OCI-M2 (cell line): ENCODE data around the gene CD34.

Source experiments
- DNase-seq: peaks from one replicate; lab custom pipeline; 2025; ENCODE audit not compliant: unreplicated experiment; lab: John Stamatoyannopoulos, UW

The CD34 gene

DNA sequence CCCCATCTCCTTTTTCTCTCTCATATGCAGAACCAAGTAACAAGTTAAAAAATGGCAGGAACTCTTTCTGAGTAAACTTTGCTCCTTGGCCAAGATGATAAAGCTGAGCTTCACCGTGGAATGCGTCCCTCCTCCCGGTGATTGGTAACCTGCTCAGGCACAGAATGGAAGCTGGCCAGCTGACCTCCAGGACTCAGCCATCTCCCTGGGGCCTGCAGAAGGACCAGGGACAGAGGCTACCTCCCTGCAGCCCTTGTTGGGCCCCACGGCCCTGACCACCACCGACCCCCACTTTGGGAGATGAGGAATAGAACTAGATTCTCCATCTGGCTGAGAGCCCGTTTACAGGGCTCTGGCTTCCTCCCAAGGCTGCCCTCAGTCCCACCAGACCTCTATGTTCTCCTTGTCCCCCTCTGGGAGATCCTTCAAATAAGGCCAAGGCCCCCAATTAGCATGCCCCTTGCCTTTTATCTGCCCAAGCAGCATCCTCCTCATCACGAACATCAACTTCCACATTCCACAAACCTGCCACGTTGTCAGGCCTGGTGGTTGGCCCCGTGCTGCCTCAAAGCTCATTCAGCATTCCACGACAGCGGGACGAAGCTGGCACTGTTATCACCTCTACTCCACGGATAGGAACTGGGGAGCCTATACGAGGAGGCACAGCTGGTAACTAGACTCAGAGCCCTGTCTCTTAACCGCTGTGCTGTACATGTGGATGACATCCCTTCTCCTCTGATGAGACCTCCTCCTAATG, 74.2 kb downstream of the CD34 start:
- DNase-seq: no peak

DNA sequence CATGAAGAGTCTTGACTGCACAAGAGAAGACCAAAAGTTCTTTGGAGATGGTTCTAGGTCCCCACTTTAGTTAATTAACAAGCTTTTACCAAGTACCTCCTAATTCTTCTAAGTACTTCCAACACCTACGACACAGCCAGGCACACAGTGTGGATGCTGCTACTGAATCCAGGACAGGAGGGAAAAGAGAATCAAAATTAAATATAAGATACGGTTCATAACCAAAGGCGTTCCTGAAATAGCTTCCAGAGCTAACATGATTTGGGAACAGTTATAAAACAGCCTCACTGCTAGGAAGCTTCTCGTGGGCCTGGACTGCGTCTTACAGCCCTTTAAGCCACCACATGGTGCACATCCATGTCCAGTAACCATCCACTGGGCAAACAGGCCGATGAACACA, 75.0 kb downstream of the CD34 start:
- DNase-seq: no peak

DNA sequence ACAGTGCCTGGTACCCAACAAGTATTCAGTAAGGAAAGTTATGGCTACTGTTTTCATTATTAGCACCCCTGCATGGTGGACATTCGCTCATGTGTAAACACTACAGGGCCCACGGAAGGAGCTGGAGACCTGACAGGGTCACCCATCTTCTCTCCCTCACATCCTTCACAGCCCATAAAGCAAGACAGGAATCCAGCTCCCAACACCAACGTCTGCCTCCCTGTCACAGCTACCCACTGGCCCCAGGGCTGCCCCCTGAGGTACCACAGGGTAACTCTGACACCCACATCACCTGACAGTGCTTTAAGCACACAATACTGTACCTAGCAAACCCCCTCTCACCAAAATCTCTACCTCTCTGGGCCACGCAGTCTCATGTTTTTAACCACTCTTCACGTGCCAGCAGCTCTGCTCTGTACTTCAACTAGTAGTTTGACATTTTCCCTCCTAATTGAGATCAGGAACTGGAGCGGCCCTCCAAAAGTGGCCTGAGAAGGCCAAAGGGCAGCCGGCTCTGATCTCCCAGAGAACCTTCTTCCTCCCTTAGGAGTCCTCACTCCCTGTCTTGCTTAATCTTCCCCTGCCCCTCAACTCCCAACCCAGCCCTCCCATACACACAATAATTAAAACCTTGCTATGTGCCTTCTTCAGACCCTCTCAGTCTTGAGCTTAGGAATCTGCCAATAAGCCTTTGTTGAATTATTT, 76.8 kb downstream of the CD34 start:
- DNase-seq: no peak

DNA sequence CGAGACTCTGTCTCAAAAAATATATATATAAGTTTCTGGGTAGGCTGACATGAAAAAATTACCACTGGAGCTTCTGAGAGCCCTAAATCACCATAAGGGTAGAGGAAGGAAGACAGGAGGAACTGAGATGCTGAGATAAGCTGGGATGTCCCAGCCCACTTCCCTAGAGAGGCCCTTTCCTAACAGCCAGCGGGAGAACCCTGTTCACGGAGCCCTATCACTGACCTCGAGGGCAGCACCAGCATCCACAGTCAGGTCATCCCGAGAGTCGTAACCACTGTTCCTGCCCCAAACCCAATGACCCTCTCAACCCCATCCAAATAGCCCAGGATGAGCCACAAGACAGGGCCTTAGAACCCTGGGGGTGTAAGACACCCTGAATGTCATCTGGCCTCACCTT, 77.5 kb downstream of the CD34 start:
- no peak for DNase-seq

DNA sequence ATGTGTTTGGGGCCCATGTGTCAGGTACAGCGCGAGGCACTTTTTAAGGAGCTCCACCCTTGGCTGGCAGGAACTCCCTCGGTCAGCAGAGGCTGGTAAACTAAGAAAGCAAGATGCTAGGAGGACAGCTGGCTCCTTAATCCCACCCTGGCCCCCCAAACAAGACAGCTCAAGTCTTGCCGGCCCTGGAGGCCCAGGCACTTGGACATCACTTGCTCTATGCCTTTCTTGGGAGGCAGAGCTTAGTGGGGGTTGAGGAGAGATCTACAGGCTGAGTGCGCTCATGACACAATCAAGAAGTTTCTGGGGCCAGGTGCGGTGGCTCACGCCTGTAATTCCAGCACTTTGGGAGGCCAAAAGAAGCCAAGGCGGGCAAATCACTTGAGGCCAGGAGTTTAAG, 78.1 kb downstream of the CD34 start:
- DNase-seq: no peak

DNA sequence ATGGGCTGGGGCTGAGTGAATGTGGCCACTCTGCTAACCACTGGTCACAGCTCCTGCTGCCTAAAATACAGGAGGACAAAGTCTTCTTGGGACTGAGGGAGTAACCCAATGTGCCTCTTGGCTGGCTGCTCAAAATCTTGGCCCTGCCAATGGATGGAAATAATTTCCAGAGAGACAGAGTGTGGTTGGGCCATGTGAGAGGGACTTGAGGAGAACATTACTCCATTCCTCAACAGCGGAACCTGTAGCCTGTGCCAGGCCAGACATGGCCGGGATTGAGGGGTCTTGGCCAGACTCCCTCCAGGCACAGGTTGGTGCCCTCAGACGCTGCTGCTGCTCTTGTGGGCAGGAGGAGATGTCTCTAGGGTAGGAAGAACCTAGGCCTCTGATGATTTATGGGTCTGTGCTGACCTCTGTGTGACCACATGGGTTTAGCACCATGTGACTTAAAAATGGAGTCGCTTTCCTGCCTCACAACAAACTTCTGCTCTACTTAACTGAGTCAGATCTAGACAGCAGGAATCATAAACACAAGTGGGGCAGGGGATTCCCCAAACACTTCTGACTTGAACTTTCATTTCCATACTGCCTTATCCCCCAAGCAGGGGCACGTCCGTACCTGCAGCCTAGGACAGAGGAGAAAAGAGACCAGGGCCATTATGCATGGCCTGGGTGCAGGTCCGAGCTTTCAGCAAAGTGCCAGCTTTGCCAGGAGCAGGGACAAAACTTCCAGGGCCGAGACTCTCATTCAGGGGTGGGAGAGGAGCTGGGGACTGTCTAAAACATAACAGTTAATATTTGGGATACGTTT, 79.2 kb downstream of the CD34 start:
- no peak for DNase-seq
